Measurements from ENCODE around the gene ENPEP. TPM values are rescaled to one million over a fixed set of nuclear protein-coding genes. Genes with fewer than 3 reads are reported as not detected.

The ENPEP gene
- total and polyA plus RNA-seq, 9 of the 15 experiments (the other 6 are each of a cell fraction or from before 2014, with no cell fraction given): 0.01 TPM; not detected in 7

- no peaks in the 10 kb centered on the region for H3K36me3 ChIP-seq (ENCODE audit: control insufficient read depth, insufficient read depth, low read length)
- no peaks in the 10 kb centered on the region for H3K4me1 ChIP-seq (replicated peaks in 1 of 2; ENCODE audit: control insufficient read depth in 2 of 2, insufficient read depth in 2 of 2, low read length in 2 of 2)
- no TSS peak for BruUV-seq (replicated peaks)
- ChIA-PET CTCF (ENCODE audit: low intra/inter-chr PET ratio) (no interaction called here), POLR2A (no interaction called here)
- no peak overlapping the region for H3K4me3 ChIP-seq
- H4K20me1 ChIP-seq (replicated peaks; ENCODE audit: control insufficient read depth, insufficient read depth, low read length): no peaks in the 10 kb centered on the region
- H3K4me2 ChIP-seq (ENCODE audit: insufficient read depth, low read length): no peak overlapping the region
- intact Hi-C loops (cut with micrococcal nuclease) (no loop called here), in situ Hi-C loops (cut with MboI) (no loop called here)
- no peak for FAIRE-seq
- 1% methylated on average over 6 of the region's 6 CpGs for WGBS (ENCODE audit: insufficient coverage, low coverage, missing lambda C conversion rate)
- no peaks in the 10 kb centered on the region for H3K9me3 ChIP-seq (replicated peaks; ENCODE audit: control insufficient read depth, insufficient read depth, low read depth, low read length)
- no peak for DNase-seq (ENCODE audit: extremely low read depth in 1 of 4, low spot score in 3 of 4)
- no peak for ATAC-seq
- no peak for TF ChIP-seq DACH1 (IDR thresholded peaks at IDR 0.05; ENCODE audit: partially characterized antibody)
- no peak for TF ChIP-seq ARHGAP35 (IDR thresholded peaks at IDR 0.05; ENCODE audit: partially characterized antibody)
- no peak for TF ChIP-seq ZNF436 (CRISPR knock-in tag; IDR thresholded peaks at IDR 0.05)
- TF ChIP-seq ZBTB12 (CRISPR knock-in tag; IDR thresholded peaks at IDR 0.05): no peak
- H3K27ac ChIP-seq (ENCODE audit: extremely low read depth, low read depth, low read length): no peak overlapping the region
- no peaks in the 10 kb centered on the region for H3K9me1 ChIP-seq (ENCODE audit: control insufficient read depth, insufficient read depth, low read length)
- no peak overlapping the region for H3K9ac ChIP-seq (ENCODE audit: insufficient read depth in 1 of 2, low read depth in 2 of 2, low read length in 2 of 2)
- no peak overlapping the region for H2AFZ ChIP-seq (ENCODE audit: low read depth, low read length)
- no peaks in the 10 kb centered on the region for H3K27me3 ChIP-seq (ENCODE audit: control insufficient read depth in 2 of 2, insufficient read depth in 2 of 2, low read length in 2 of 2)
- H3K79me2 ChIP-seq (ENCODE audit: control insufficient read depth, insufficient read depth, low read length): no peaks in the 10 kb centered on the region
These were observed 14.1 kb downstream of the ENPEP start for GRCh38 chr4:110489901-110490508.

GRCh38 chr4:110492522-110492921, 16.6 kb downstream of the ENPEP start:
- ATAC-seq: no peak
- Histone ChIP-seq H4K20me1 (replicated peaks; ENCODE audit: control insufficient read depth, insufficient read depth, low read length) (no peaks in the 10 kb centered on the region), H3K4me2 (ENCODE audit: insufficient read depth, low read length) (no peak overlapping the region), H3K27ac (ENCODE audit: extremely low read depth, low read depth, low read length) (no peak overlapping the region), H3K9ac (ENCODE audit: insufficient read depth in 1 of 2, low read depth in 2 of 2, low read length in 2 of 2) (no peak overlapping the region), H3K9me1 (ENCODE audit: control insufficient read depth, insufficient read depth, low read length) (no peaks in the 10 kb centered on the region), H3K36me3 (ENCODE audit: control insufficient read depth, insufficient read depth, low read length) (no peaks in the 10 kb centered on the region), H3K4me3 (no peak overlapping the region), H3K27me3 (ENCODE audit: control insufficient read depth in 2 of 2, insufficient read depth in 2 of 2, low read length in 2 of 2) (no peaks in the 10 kb centered on the region), H3K79me2 (ENCODE audit: control insufficient read depth, insufficient read depth, low read length) (no peaks in the 10 kb centered on the region), H3K4me1 (replicated peaks in 1 of 2; ENCODE audit: control insufficient read depth in 2 of 2, insufficient read depth in 2 of 2, low read length in 2 of 2) (no peaks in the 10 kb centered on the region), H3K9me3 (replicated peaks; ENCODE audit: control insufficient read depth, insufficient read depth, low read depth, low read length) (no peaks in the 10 kb centered on the region), H2AFZ (ENCODE audit: low read depth, low read length) (no peak overlapping the region)
- 0% methylated on average over 5 of the region's 5 CpGs for WGBS (ENCODE audit: insufficient coverage, low coverage, missing lambda C conversion rate)
- in situ Hi-C loops (cut with MboI) (no loop called here), intact Hi-C loops (cut with micrococcal nuclease) (no loop called here)
- ChIA-PET POLR2A (no interaction called here), CTCF (ENCODE audit: low intra/inter-chr PET ratio) (no interaction called here)
- BruUV-seq (replicated peaks): no TSS peak
- FAIRE-seq: no peak
- no peak for DNase-seq (ENCODE audit: extremely low read depth in 1 of 4, low spot score in 3 of 4)
- TF ChIP-seq CUX1 (CRISPR knock-in tag; IDR thresholded peaks at IDR 0.05) (no peak), HSF4 (CRISPR knock-in tag; IDR thresholded peaks at IDR 0.05; ENCODE audit: borderline replicate concordance) (no peak), HMG20A (CRISPR knock-in tag; conservative IDR thresholded peaks at IDR 0.05) (no peak), ZNF699 (CRISPR knock-in tag; IDR thresholded peaks at IDR 0.05; ENCODE audit: insufficient replicate concordance) (no peak), HNRNPLL (IDR thresholded peaks at IDR 0.05; ENCODE audit: low read depth, low read length, poor library complexity, severe bottlenecking) (no peak), MEF2D (tag; conservative IDR thresholded peaks at IDR 0.05; ENCODE audit: low read depth) (no peak)

Measured in K562 (cell line).